ENCODE measurements around the gene MPC1L.
"Not testable (repeated sequence)": the region's sequence is repeated elsewhere in the genome, so short reads cannot be mapped to it uniquely, and the experiment has no call there.

The MPC1L gene

GRCh38 chrX:40623139-40623536 is at the start of gene MPC1L:
Gene MPC1L (plus strand): TSS chrX:40623428. CDS start chrX:40623566, 138 bp downstream.
- no peak for DNase-seq

- peak; percentile 0 for DNase-seq
Measured at GRCh38 chrX:40573763-40574162, 49.5 kb upstream of the MPC1L start.

GRCh38 chrX:40575411-40575810 is 47.8 kb upstream of the MPC1L start:
- DNase-seq, result not testable (repeated sequence)

GRCh38 chrX:40576291-40576690 is 46.9 kb upstream of the MPC1L start:
- DNase-seq, result no peak

- DNase-seq, result no peak
Measured at GRCh38 chrX:40578039-40578695, 45.1 kb upstream of the MPC1L start.

GRCh38 chrX:40579141-40579540 is 44.1 kb upstream of the MPC1L start:
- DNase-seq, result no peak

GRCh38 chrX:40579900-40580536 is 43.2 kb upstream of the MPC1L start:
- no peak for DNase-seq

- peak; percentile 85 for DNase-seq
Measured at GRCh38 chrX:40580537-40581335, 42.5 kb upstream of the MPC1L start, which contains the start of gene ATP6AP2. Gene ATP6AP2 (plus strand): TSS chrX:40580970. CDS start chrX:40581066, 96 bp downstream.

- DNase-seq, result no peak
Measured at GRCh38 chrX:40581336-40581920, 41.8 kb upstream of the MPC1L start.

- not testable (repeated sequence) for DNase-seq
Measured at GRCh38 chrX:40582178-40582577, 41.0 kb upstream of the MPC1L start.

GRCh38 chrX:40582811-40583210 is 40.4 kb upstream of the MPC1L start:
- DNase-seq, result no peak

- not testable (repeated sequence) for DNase-seq
Measured at GRCh38 chrX:40587623-40588022, 35.6 kb upstream of the MPC1L start.

- not testable (repeated sequence) for DNase-seq
Measured at GRCh38 chrX:40589616-40590321, 33.5 kb upstream of the MPC1L start.

- no peak for DNase-seq
Measured at GRCh38 chrX:40603446-40603845, 19.8 kb upstream of the MPC1L start.

- DNase-seq, result no peak
Measured at GRCh38 chrX:40607381-40607780, 15.8 kb upstream of the MPC1L start.

- no peak for DNase-seq
Measured at GRCh38 chrX:40612511-40612910, 10.7 kb upstream of the MPC1L start.

GRCh38 chrX:40615976-40616375 is 7.3 kb upstream of the MPC1L start:
- DNase-seq, result no peak

- no peak for DNase-seq
Measured at GRCh38 chrX:40617566-40617965, 5.7 kb upstream of the MPC1L start.

GRCh38 chrX:40622479-40623138 is 619 bp upstream of the MPC1L start:
- no peak for DNase-seq

GRCh38 chrX:40623665-40624064 is 437 bp downstream of the MPC1L start:
- no peak for DNase-seq

GRCh38 chrX:40625294-40625693 is 2.1 kb downstream of the MPC1L start:
- DNase-seq, result no peak

GRCh38 chrX:40628506-40628905 is 5.3 kb downstream of the MPC1L start:
- no peak for DNase-seq

Data from NK-92 treated with Interleukin-12 subunit alpha and Interleukin-12 subunit beta, amount 100 ng/mL, for 24 hours (cell line).